ENCODE data around the gene GYPC.
"Not testable (repeated sequence)": the region's sequence is repeated elsewhere in the genome, so short reads cannot be mapped to it uniquely, and the experiment has no call there.

GYPC gene

GRCh38 chr2:126699716-126700581 lies 44.0 kb downstream of the GYPC start:
- DNase-seq (ENCODE audit: low read depth), result no peak

GRCh38 chr2:126700677-126701076 lies 44.7 kb downstream of the GYPC start:
- DNase-seq (ENCODE audit: low read depth), result no peak

- no peak for DNase-seq (ENCODE audit: low read depth)
Observed at GRCh38 chr2:126703311-126703710, 47.4 kb downstream of the GYPC start.

- DNase-seq (ENCODE audit: low read depth), result no peak
Observed at GRCh38 chr2:126704434-126705160, 48.6 kb downstream of the GYPC start.

- no peak for DNase-seq (ENCODE audit: low read depth)
Observed at GRCh38 chr2:126707191-126707590, 51.2 kb downstream of the GYPC start.

- no peak for DNase-seq (ENCODE audit: low read depth)
Observed at GRCh38 chr2:126707941-126708340, 52.0 kb downstream of the GYPC start.

- DNase-seq (ENCODE audit: low read depth), result no peak
Observed at GRCh38 chr2:126714191-126714965, 58.4 kb downstream of the GYPC start.

- DNase-seq (ENCODE audit: low read depth), result no peak
Observed at GRCh38 chr2:126715111-126715510, 59.2 kb downstream of the GYPC start.

GRCh38 chr2:126715576-126716406 lies 59.8 kb downstream of the GYPC start:
- no peak for DNase-seq (ENCODE audit: low read depth)

- not testable (repeated sequence) for DNase-seq (ENCODE audit: low read depth)
Observed at GRCh38 chr2:126717277-126717676, 61.3 kb downstream of the GYPC start.

- DNase-seq (ENCODE audit: low read depth), result no peak
Observed at GRCh38 chr2:126717928-126718327, 62.0 kb downstream of the GYPC start.

GRCh38 chr2:126719191-126719832 lies 63.4 kb downstream of the GYPC start:
- no peak for DNase-seq (ENCODE audit: low read depth)

GRCh38 chr2:126719833-126720351 lies 63.9 kb downstream of the GYPC start:
- DNase-seq (ENCODE audit: low read depth), result no peak

GRCh38 chr2:126720638-126721037 lies 64.7 kb downstream of the GYPC start:
- no peak for DNase-seq (ENCODE audit: low read depth)

GRCh38 chr2:126722081-126722480 lies 66.1 kb downstream of the GYPC start:
- DNase-seq (ENCODE audit: low read depth), result no peak

GRCh38 chr2:126722546-126722945 lies 66.6 kb downstream of the GYPC start:
- DNase-seq (ENCODE audit: low read depth), result no peak

GRCh38 chr2:126723281-126723815 lies 67.4 kb downstream of the GYPC start:
- no peak for DNase-seq (ENCODE audit: low read depth)

GRCh38 chr2:126725580-126725979 lies 69.6 kb downstream of the GYPC start:
- DNase-seq (ENCODE audit: low read depth), result no peak

- no peak for DNase-seq (ENCODE audit: low read depth)
Observed at GRCh38 chr2:126729896-126730295, 73.9 kb downstream of the GYPC start.

- DNase-seq (ENCODE audit: low read depth), result no peak
Observed at GRCh38 chr2:126730655-126731054, 74.7 kb downstream of the GYPC start.

GRCh38 chr2:126731353-126731752 lies 75.4 kb downstream of the GYPC start:
- no peak for DNase-seq (ENCODE audit: low read depth)

All from non-pigmented ciliary epithelial cell (primary cell).